ENCODE results near the gene DMRTB1. TPM values are rescaled to one million over a fixed set of nuclear protein-coding genes. Genes with fewer than 3 reads are reported as not detected.

DMRTB1 gene
- total RNA-seq, 1 donor from 2014 or later, result not detected

Other genes with a start within 250 kb of the DMRTB1 start
- gene CZIB, start 238.8 kb upstream of the DMRTB1 start, total RNA-seq, result 46.0 TPM
- gene MAGOH, start 220.9 kb upstream of the DMRTB1 start, total RNA-seq, result 21.9 TPM
- 2.3 TPM for gene LRP8, start 131.3 kb upstream of the DMRTB1 start, total RNA-seq

All from cardiac septum (tissue), 1 donor.